Measurements from ENCODE around the gene AMMECR1L. TPM values are rescaled to one million over a fixed set of nuclear protein-coding genes. Genes with fewer than 3 reads are reported as not detected.
"Not testable (repeated sequence)": the region's sequence is repeated elsewhere in the genome, so short reads cannot be mapped to it uniquely, and the experiment has no call there.

Gene AMMECR1L
- polyA plus RNA-seq, 1 experiment, result 15.3 TPM

DNA sequence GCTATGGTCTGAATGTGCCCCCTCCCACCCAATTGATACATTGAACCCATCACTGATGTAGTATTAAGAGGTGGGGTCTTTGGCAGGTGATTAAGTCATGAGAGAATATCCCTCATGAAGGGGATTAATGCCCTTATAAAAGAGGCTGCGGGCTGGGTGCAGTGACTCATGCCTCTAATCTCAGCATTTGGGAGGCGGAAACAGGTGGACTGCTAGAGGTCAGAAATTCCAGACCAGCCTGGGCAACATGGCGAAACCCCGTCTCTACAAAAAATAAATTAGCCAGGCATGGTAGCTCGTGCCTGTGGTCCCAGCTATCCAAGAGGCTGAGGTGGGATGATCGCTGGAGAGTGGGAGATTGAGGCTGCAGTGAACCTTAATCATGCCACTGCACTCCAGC lies 42.1 kb downstream of the AMMECR1L start:
- Histone ChIP-seq H3K9me3 (ENCODE audit: control insufficient read depth, insufficient read depth, low read length) (0 out of 2 replicates have a peak, but pooled peaks cover 3% of the 10 kb centered on the region), H3K27ac (ENCODE audit: low read depth, low read length) (no peak overlapping the region), H3K4me3 (ENCODE audit: low read depth, low read length) (no peak overlapping the region), H3K27me3 (ENCODE audit: control insufficient read depth, insufficient read depth, low read length) (no peaks in the 10 kb centered on the region)
- DNase-seq (ENCODE audit: low read depth, low spot score), result no peak
- TF ChIP-seq, protein P1, sequence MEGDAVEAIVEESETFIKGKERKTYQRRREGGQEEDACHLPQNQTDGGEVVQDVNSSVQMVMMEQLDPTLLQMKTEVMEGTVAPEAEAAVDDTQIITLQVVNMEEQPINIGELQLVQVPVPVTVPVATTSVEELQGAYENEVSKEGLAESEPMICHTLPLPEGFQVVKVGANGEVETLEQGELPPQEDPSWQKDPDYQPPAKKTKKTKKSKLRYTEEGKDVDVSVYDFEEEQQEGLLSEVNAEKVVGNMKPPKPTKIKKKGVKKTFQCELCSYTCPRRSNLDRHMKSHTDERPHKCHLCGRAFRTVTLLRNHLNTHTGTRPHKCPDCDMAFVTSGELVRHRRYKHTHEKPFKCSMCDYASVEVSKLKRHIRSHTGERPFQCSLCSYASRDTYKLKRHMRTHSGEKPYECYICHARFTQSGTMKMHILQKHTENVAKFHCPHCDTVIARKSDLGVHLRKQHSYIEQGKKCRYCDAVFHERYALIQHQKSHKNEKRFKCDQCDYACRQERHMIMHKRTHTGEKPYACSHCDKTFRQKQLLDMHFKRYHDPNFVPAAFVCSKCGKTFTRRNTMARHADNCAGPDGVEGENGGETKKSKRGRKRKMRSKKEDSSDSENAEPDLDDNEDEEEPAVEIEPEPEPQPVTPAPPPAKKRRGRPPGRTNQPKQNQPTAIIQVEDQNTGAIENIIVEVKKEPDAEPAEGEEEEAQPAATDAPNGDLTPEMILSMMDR (IDR thresholded peaks at IDR 0.05; ENCODE audit: low read depth, low read length), result no peak
- CTCF ChIA-PET, result no interaction called here
- POLR2A ChIA-PET, result no interaction called here

DNA sequence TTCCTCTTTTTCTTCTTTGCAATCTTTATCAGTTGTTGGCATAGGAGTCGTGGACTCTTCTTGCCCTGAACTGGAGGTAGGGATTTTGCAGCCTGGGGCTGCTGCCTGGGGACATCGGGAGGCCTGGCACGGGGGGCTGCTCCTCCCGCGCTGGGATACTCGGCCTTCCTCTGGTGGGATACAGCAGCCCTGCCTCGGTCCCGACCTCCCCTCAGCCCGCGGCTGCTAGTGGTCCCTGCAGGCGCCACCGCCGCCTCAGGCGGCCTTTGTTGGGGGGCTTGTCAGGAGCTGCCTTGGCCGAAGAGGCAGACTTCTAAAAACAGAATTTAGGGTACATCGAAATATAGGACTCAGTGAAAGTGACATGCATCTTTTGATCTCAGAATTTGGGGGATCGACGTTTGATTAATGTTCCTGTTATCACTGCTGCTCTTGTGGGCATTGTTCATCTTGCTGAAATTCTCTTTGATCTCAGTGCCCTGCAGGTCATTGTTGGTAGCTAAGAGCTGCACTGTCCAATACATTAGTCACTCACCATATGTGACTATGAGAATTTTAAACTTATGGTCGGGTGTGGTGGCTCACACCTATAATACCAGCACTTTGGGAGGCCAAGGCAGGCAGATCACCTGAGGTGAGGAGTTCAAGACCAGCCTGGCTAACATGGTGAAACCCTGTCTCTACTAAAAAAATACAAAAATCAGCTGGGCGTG lies 44.1 kb downstream of the AMMECR1L start:
- no peak overlapping the region for H3K27ac ChIP-seq (ENCODE audit: low read depth, low read length)

GRCh38 chr2:127840893-127841292 lies 44.9 kb downstream of the AMMECR1L start:
- CTCF ChIA-PET, result no interaction called here
- TF ChIP-seq, protein P1 (IDR thresholded peaks at IDR 0.05; ENCODE audit: low read depth, low read length), result no peak
- H3K4me3 ChIP-seq (ENCODE audit: low read depth, low read length), result no peak overlapping the region

More for the DNA sequence above, 44.1 kb downstream of the AMMECR1L start:
- Histone ChIP-seq H3K27me3 (ENCODE audit: control insufficient read depth, insufficient read depth, low read length) (no peaks in the 10 kb centered on the region), H3K4me3 (ENCODE audit: low read depth, low read length) (no peak overlapping the region), H3K9me3 (ENCODE audit: control insufficient read depth, insufficient read depth, low read length) (0 out of 2 replicates have a peak, but pooled peaks cover 3% of the 10 kb centered on the region)
- ChIA-PET CTCF (no interaction called here), POLR2A (no interaction called here)
- no peak for DNase-seq (ENCODE audit: low read depth, low spot score)
- TF ChIP-seq, protein P1 (IDR thresholded peaks at IDR 0.05; ENCODE audit: low read depth, low read length), result no peak

GRCh38 chr2:127834951-127835350 lies 50.8 kb downstream of the AMMECR1L start:
- Histone ChIP-seq H3K9me3 (ENCODE audit: control insufficient read depth, insufficient read depth, low read length) (no peaks in the 10 kb centered on the region), H3K27ac (ENCODE audit: low read depth, low read length) (no peak overlapping the region), H3K4me3 (ENCODE audit: low read depth, low read length) (no peak overlapping the region), H3K27me3 (ENCODE audit: control insufficient read depth, insufficient read depth, low read length) (peaks cover 3% of the 10 kb centered on the region)
- TF ChIP-seq, protein P1 (IDR thresholded peaks at IDR 0.05; ENCODE audit: low read depth, low read length), result no peak
- CTCF ChIA-PET, result no interaction called here
- no peak for DNase-seq (ENCODE audit: low read depth, low spot score)
- POLR2A ChIA-PET, result no interaction called here

More at GRCh38 chr2:127840893-127841292, 44.9 kb downstream of the AMMECR1L start:
- Histone ChIP-seq H3K9me3 (ENCODE audit: control insufficient read depth, insufficient read depth, low read length) (0 out of 2 replicates have a peak, but pooled peaks cover 3% of the 10 kb centered on the region), H3K27me3 (ENCODE audit: control insufficient read depth, insufficient read depth, low read length) (no peaks in the 10 kb centered on the region), H3K27ac (ENCODE audit: low read depth, low read length) (no peak overlapping the region)
- no peak for DNase-seq (ENCODE audit: low read depth, low spot score)
- POLR2A ChIA-PET, result no interaction called here

- ChIA-PET CTCF (no interaction called here), POLR2A (no interaction called here)
Measured at GRCh38 chr2:127829845-127830246, 55.9 kb downstream of the AMMECR1L start.

DNA sequence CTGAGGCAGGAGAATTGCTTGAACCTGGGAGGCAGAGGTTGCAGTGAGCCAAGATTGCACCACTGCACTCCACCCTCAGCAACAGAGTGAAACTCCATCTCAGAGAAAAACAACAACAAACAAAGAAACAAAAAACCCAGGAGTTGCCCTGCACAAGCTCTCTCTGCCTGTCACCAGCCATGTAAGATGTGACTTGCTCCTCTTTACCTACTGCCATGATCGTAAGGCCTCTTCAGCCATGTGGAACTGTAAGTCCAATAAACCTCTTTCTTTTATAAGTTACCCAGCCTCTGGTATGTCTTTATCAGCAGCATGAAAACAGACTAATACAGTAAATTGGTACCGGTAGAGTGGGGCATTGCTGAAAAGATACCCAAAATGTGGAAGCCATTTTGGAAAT lies 59.0 kb downstream of the AMMECR1L start:
- POLR2A ChIA-PET; H3K27me3 ChIP-seq (ENCODE audit: control insufficient read depth, insufficient read depth, low read length): not testable (repeated sequence)

More at GRCh38 chr2:127829845-127830246, 55.9 kb downstream of the AMMECR1L start:
- H3K27ac ChIP-seq (ENCODE audit: low read depth, low read length), result no peak overlapping the region
- no peak for DNase-seq (ENCODE audit: low read depth, low spot score)
- no peak overlapping the region for H3K4me3 ChIP-seq (ENCODE audit: low read depth, low read length)
- TF ChIP-seq, protein P1 (IDR thresholded peaks at IDR 0.05; ENCODE audit: low read depth, low read length), result no peak
- H3K27me3 ChIP-seq (ENCODE audit: control insufficient read depth, insufficient read depth, low read length), result peaks cover 8% of the 10 kb centered on the region
- peaks cover 4% of the 10 kb centered on the region; the same call in 1 of the 2 replicates for H3K9me3 ChIP-seq (ENCODE audit: control insufficient read depth, insufficient read depth, low read length)

More for the DNA sequence above, 59.0 kb downstream of the AMMECR1L start:
- H3K9me3 ChIP-seq (ENCODE audit: control insufficient read depth, insufficient read depth, low read length); DNase-seq (ENCODE audit: low read depth, low spot score); H3K4me3 ChIP-seq (ENCODE audit: low read depth, low read length); H3K27ac ChIP-seq (ENCODE audit: low read depth, low read length); CTCF ChIA-PET: not testable (repeated sequence)

Data from AG04450 (cell line).